NCI-H2196 (cell line): ENCODE data around the gene PLXNA4.

Source experiments
- DNase-seq: peaks from one replicate; lab custom pipeline; 2025; ENCODE audit not compliant: unreplicated experiment; lab: John Stamatoyannopoulos, UW

Gene PLXNA4

GRCh38 chr7:132480534-132480933, 95.7 kb downstream of the PLXNA4 start:
- no peak for DNase-seq

GRCh38 chr7:132476541-132476940, 99.7 kb downstream of the PLXNA4 start:
- DNase-seq = no peak

- no peak for DNase-seq
Measured at GRCh38 chr7:132475669-132476116, 100.6 kb downstream of the PLXNA4 start.

- DNase-seq = no peak
Measured at GRCh38 chr7:132475037-132475668, 101.1 kb downstream of the PLXNA4 start.

- no peak for DNase-seq
Measured at GRCh38 chr7:132472463-132473120, 103.7 kb downstream of the PLXNA4 start.

GRCh38 chr7:132471515-132471914, 104.8 kb downstream of the PLXNA4 start:
- no peak for DNase-seq

- no peak for DNase-seq
Measured at GRCh38 chr7:132469681-132470080, 106.6 kb downstream of the PLXNA4 start.

GRCh38 chr7:132469264-132469663, 107.0 kb downstream of the PLXNA4 start:
- no peak for DNase-seq

- DNase-seq = no peak
Measured at GRCh38 chr7:132466367-132466766, 109.9 kb downstream of the PLXNA4 start.

- DNase-seq = no peak
Measured at GRCh38 chr7:132465516-132465915, 110.8 kb downstream of the PLXNA4 start.

GRCh38 chr7:132464740-132465139, 111.5 kb downstream of the PLXNA4 start:
- DNase-seq = peak; percentile 4

- no peak for DNase-seq
Measured at GRCh38 chr7:132463922-132464321, 112.3 kb downstream of the PLXNA4 start.

- no peak for DNase-seq
Measured at GRCh38 chr7:132462478-132462877, 113.8 kb downstream of the PLXNA4 start.

GRCh38 chr7:132461032-132461592, 115.2 kb downstream of the PLXNA4 start:
- no peak for DNase-seq

GRCh38 chr7:132458729-132459128, 117.5 kb downstream of the PLXNA4 start:
- no peak for DNase-seq

- DNase-seq = no peak
Measured at GRCh38 chr7:132457658-132458057, 118.6 kb downstream of the PLXNA4 start.

- no peak for DNase-seq
Measured at GRCh38 chr7:132456418-132456817, 119.9 kb downstream of the PLXNA4 start.

- no peak for DNase-seq
Measured at GRCh38 chr7:132455378-132455777, 120.9 kb downstream of the PLXNA4 start.

- DNase-seq = no peak
Measured at GRCh38 chr7:132453826-132454225, 122.4 kb downstream of the PLXNA4 start.

GRCh38 chr7:132451161-132451560, 125.1 kb downstream of the PLXNA4 start:
- no peak for DNase-seq

GRCh38 chr7:132450696-132451095, 125.6 kb downstream of the PLXNA4 start:
- DNase-seq = no peak

GRCh38 chr7:132450188-132450587, 126.1 kb downstream of the PLXNA4 start:
- no peak for DNase-seq
